Suprapubic skin (tissue), 4 donors: ENCODE results near the gene CFAP97D2. TPM values are rescaled to one million over a fixed set of nuclear protein-coding genes. Genes with fewer than 3 reads are reported as not detected.
"Not testable (repeated sequence)": the region's sequence is repeated elsewhere in the genome, so short reads cannot be mapped to it uniquely, and the experiment has no call there.

Source experiments
- DNase-seq, 2 donors: peaks; one replicate each; pipeline ENCODE4 v3.0.0-alpha.2; 2019; ENCODE audit warnings: low spot score in 2 of 2
- H3K27ac ChIP-seq: fragments of 200-600 bp; sonication (generic); one replicate; pipeline ENCODE4 v1.5.1; 2019
- H3K27me3 ChIP-seq: fragments of 200-600 bp; sonication (generic); one replicate; pipeline ENCODE4 v1.5.1; 2019
- H3K36me3 ChIP-seq: fragments of 200-600 bp; sonication (generic); one replicate; pipeline ENCODE4 v1.5.1; 2019
- H3K4me1 ChIP-seq: fragments of 200-600 bp; sonication (generic); one replicate; pipeline ENCODE4 v1.5.1; 2019
- H3K4me3 ChIP-seq: fragments of 200-600 bp; sonication (generic); one replicate; pipeline ENCODE4 v1.5.1; 2019; ENCODE audit warnings: mild to moderate bottlenecking
- H3K9me3 ChIP-seq: fragments of 200-600 bp; sonication (generic); one replicate; pipeline ENCODE4 v1.5.1; 2019
- CTCF ChIP-seq, 2 donors: fragments of 200-600 bp in 1 of 2; fragments of 450-650 bp in 1 of 2; sonication (generic) in 1 of 2; IDR thresholded peaks; one replicate each; pipeline ENCODE4 v1.5.1; 2016 to 2019; ENCODE audit warnings: antibody characterized with exemption in 2 of 2, mild to moderate bottlenecking in 1 of 2, moderate library complexity in 1 of 2
- EP300 ChIP-seq: sonication (generic); formaldehyde crosslinking; IDR thresholded peaks from one replicate; pipeline ENCODE4 v1.6.1; 2017; ENCODE audit warnings: antibody characterized with exemption
- POLR2A ChIP-seq, 2 donors: fragments of 450-650 bp; IDR thresholded peaks; one replicate each; pipeline ENCODE4 v1.6.1; 2017; ENCODE audit warnings: antibody characterized with exemption in 2 of 2, mild to moderate bottlenecking in 2 of 2, moderate library complexity in 2 of 2
- POLR2AphosphoS5 ChIP-seq, 3 donors: sonication (generic); formaldehyde crosslinking; IDR thresholded peaks; one replicate each; pipeline ENCODE4 v1.6.1; 2017; ENCODE audit warnings: antibody characterized with exemption in 3 of 3
- WGBS: methylation state at CpG from one replicate; pipeline ENCODE4 v1.1.5; 2018; 5-methylcytosine and 5-hydroxymethylcytosine counted together
- total RNA-seq, 4 donors: library from RNA; depleted of rRNA; stranded (reverse); fragments of >200 nt; gene quantifications; one replicate each; pipeline ENCODE4 v1.1.0, GENCODE V29; 2016

Gene CFAP97D2
- total RNA-seq, 4 donors from 2014 or later = not detected

- 83% methylated on average over 9 of the region's 9 CpGs for WGBS
- TF ChIP-seq POLR2AphosphoS5 (IDR thresholded peaks at IDR 0.05) = no peak
- no peak for TF ChIP-seq EP300
- TF ChIP-seq CTCF (IDR thresholded peaks at IDR 0.05) = no peak
- TF ChIP-seq POLR2A (IDR thresholded peaks at IDR 0.05) = no peak
- no peak overlapping the region for H3K27ac ChIP-seq
Measured at GRCh38 chr13:114154476-114154875, 24.6 kb upstream of the CFAP97D2 start.

GRCh38 chr13:114155320-114155719, 23.7 kb upstream of the CFAP97D2 start:
- Histone ChIP-seq H3K36me3 (no peaks in the 10 kb centered on the region), H3K4me3 (no peak overlapping the region), H3K27me3 (no peaks in the 10 kb centered on the region), H3K4me1 (peaks cover 12% of the 10 kb centered on the region), H3K9me3 (no peaks in the 10 kb centered on the region), H3K27ac (no peak overlapping the region)
- DNase-seq = no peak
- TF ChIP-seq EP300 (no peak), POLR2AphosphoS5 (IDR thresholded peaks at IDR 0.05) (no peak), CTCF (IDR thresholded peaks at IDR 0.05) (no peak), POLR2A (IDR thresholded peaks at IDR 0.05) (no peak)
- WGBS = 50% methylated on average over 1 of the region's 3 CpGs

More at GRCh38 chr13:114154476-114154875, 24.6 kb upstream of the CFAP97D2 start:
- H3K4me1 ChIP-seq = peaks cover 12% of the 10 kb centered on the region
- no peaks in the 10 kb centered on the region for H3K27me3 ChIP-seq
- H3K4me3 ChIP-seq = no peak overlapping the region
- no peaks in the 10 kb centered on the region for H3K36me3 ChIP-seq
- DNase-seq = no peak
- no peaks in the 10 kb centered on the region for H3K9me3 ChIP-seq

- TF ChIP-seq CTCF (IDR thresholded peaks at IDR 0.05) = no peak
- TF ChIP-seq POLR2AphosphoS5 (IDR thresholded peaks at IDR 0.05) = no peak
- TF ChIP-seq EP300 = no peak
- TF ChIP-seq POLR2A (IDR thresholded peaks at IDR 0.05) = no peak
- DNase-seq = no peak
- H3K4me1 ChIP-seq = peaks cover 8% of the 10 kb centered on the region
- no peaks in the 10 kb centered on the region for H3K27me3 ChIP-seq
- no peaks in the 10 kb centered on the region for H3K36me3 ChIP-seq
- H3K9me3 ChIP-seq = no peaks in the 10 kb centered on the region
- H3K27ac ChIP-seq = no peak overlapping the region
- 43% methylated on average over 10 of the region's 19 CpGs for WGBS
- H3K4me3 ChIP-seq = no peak overlapping the region
Measured at GRCh38 chr13:114155926-114156883, 22.9 kb upstream of the CFAP97D2 start.

GRCh38 chr13:114157869-114158495, 21.1 kb upstream of the CFAP97D2 start:
- TF ChIP-seq POLR2A (IDR thresholded peaks at IDR 0.05) (no peak), EP300 (no peak), CTCF (IDR thresholded peaks at IDR 0.05) (no peak), POLR2AphosphoS5 (IDR thresholded peaks at IDR 0.05) (no peak)
- H3K27ac ChIP-seq = no peak overlapping the region
- H3K4me3 ChIP-seq = no peak overlapping the region
- no peak for DNase-seq
- no peaks in the 10 kb centered on the region for H3K9me3 ChIP-seq
- 68% methylated on average over 10 of the region's 11 CpGs for WGBS
- peaks cover 12% of the 10 kb centered on the region for H3K27me3 ChIP-seq
- peaks cover 13% of the 10 kb centered on the region for H3K4me1 ChIP-seq
- H3K36me3 ChIP-seq = no peaks in the 10 kb centered on the region

- Histone ChIP-seq H3K4me1 (peaks cover 13% of the 10 kb centered on the region), H3K27me3 (peaks cover 16% of the 10 kb centered on the region)
- H3K4me3 ChIP-seq, H3K36me3 ChIP-seq, DNase-seq, H3K27ac ChIP-seq, H3K9me3 ChIP-seq: not testable (repeated sequence)
- WGBS = 83% methylated on average over 13 of the region's 13 CpGs
Measured at GRCh38 chr13:114158869-114159666, 20.0 kb upstream of the CFAP97D2 start.
